ENCODE results near the gene C3orf20. TPM values are rescaled to one million over a fixed set of nuclear protein-coding genes. Genes with fewer than 3 reads are reported as not detected.
A peak's percentile ranks its signal among the peaks of the same experiment; 100 is the strongest.

C3orf20 gene
- total and polyA plus RNA-seq, 2 of the 13 experiments (the other 11 are each of a cell fraction or from before 2014, with no cell fraction given): 0.03 to 0.04 TPM

GRCh38 chr3:14725013-14725412 is 50.1 kb downstream of the C3orf20 start:
- POLR2A ChIA-PET: interaction anchor here (1.3 kb wide), 1 partner anchor 74 kb away, joined by 5 read pairs; the partner anchor contains the start of gene CCDC174
- no peaks in the 10 kb centered on the region for H3K79me2 ChIP-seq (ENCODE audit: insufficient read depth, low read length)
- 6% methylated on average over 3 of the region's 5 CpGs for WGBS (ENCODE audit: low lambda C conversion rate)
- DNase-seq (ENCODE audit: low spot score) (no peak), ATAC-seq (no peak), FAIRE-seq (no peak)
- H2AFZ ChIP-seq (ENCODE audit: low read length): no peak overlapping the region
- H3K27me3 ChIP-seq (ENCODE audit: control insufficient read depth in 1 of 2, insufficient read depth in 2 of 2, low read length in 2 of 2): no peaks in the 10 kb centered on the region; a peak in 1 of 5 replicates
- no peaks in the 10 kb centered on the region for H4K20me1 ChIP-seq (ENCODE audit: insufficient read depth, low read length)
- H3K4me3 ChIP-seq (replicated peaks in 1 of 3; ENCODE audit: insufficient read depth in 1 of 3, low read depth in 2 of 3, low read length in 3 of 3): no peak overlapping the region
- H3K4me2 ChIP-seq (ENCODE audit: low read depth, low read length): no peak overlapping the region
- in situ Hi-C loops (cut with HindIII; ENCODE audit: extremely low pct_ligation_motif_present, low pct_unique_long_range_greater_than_20kb): no loop called here
- H3K36me3 ChIP-seq (replicated peaks in 1 of 2; ENCODE audit: control insufficient read depth in 1 of 2, insufficient read depth in 2 of 2, low read length in 2 of 2): no peaks in the 10 kb centered on the region
- BruUV-seq (replicated peaks): no TSS peak
- peaks cover 16% of the 10 kb centered on the region for H3K4me1 ChIP-seq (ENCODE audit: insufficient read depth, low read length)
- CTCF ChIA-PET (ENCODE audit: low intra/inter-chr PET ratio, low total read pairs): no interaction called here
- H3K9me3 ChIP-seq (ENCODE audit: low read length): no peaks in the 10 kb centered on the region
- no peak overlapping the region for H3K9ac ChIP-seq (ENCODE audit: insufficient read depth, low read depth, low read length)
- intact Hi-C loops (cut with micrococcal nuclease; ENCODE audit: unreplicated experiment): no loop called here
- peak; percentile 65; the same call in 1 of the 2 replicates for TF ChIP-seq FOXA3 (CRISPR knock-in tag; IDR thresholded peaks at IDR 0.05)
- no peak for TF ChIP-seq ZNF816 (CRISPR knock-in tag; IDR thresholded peaks at IDR 0.05; ENCODE audit: borderline replicate concordance)
- no peak for TF ChIP-seq ATM (IDR thresholded peaks at IDR 0.05; ENCODE audit: borderline replicate concordance)
- no peak for TF ChIP-seq FOXA1 (IDR thresholded peaks at IDR 0.05)
- 0 out of 2 replicates have a peak, but pooled peaks have one; percentile 30 for TF ChIP-seq FOXA1 (CRISPR knock-in tag; IDR thresholded peaks at IDR 0.05)
- no peak for TF ChIP-seq FOXP1 (IDR thresholded peaks at IDR 0.05)
- 0 out of 2 replicates have a peak, but pooled peaks have one; percentile 17 for TF ChIP-seq FOXP1 (CRISPR knock-in tag; IDR thresholded peaks at IDR 0.05)
- TF ChIP-seq, protein P1, sequence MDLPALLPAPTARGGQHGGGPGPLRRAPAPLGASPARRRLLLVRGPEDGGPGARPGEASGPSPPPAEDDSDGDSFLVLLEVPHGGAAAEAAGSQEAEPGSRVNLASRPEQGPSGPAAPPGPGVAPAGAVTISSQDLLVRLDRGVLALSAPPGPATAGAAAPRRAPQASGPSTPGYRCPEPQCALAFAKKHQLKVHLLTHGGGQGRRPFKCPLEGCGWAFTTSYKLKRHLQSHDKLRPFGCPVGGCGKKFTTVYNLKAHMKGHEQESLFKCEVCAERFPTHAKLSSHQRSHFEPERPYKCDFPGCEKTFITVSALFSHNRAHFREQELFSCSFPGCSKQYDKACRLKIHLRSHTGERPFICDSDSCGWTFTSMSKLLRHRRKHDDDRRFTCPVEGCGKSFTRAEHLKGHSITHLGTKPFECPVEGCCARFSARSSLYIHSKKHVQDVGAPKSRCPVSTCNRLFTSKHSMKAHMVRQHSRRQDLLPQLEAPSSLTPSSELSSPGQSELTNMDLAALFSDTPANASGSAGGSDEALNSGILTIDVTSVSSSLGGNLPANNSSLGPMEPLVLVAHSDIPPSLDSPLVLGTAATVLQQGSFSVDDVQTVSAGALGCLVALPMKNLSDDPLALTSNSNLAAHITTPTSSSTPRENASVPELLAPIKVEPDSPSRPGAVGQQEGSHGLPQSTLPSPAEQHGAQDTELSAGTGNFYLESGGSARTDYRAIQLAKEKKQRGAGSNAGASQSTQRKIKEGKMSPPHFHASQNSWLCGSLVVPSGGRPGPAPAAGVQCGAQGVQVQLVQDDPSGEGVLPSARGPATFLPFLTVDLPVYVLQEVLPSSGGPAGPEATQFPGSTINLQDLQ (CRISPR knock-in tag; IDR thresholded peaks at IDR 0.05): no peak
- TF ChIP-seq RARA (CRISPR knock-in tag; IDR thresholded peaks at IDR 0.05): 0 out of 2 replicates have a peak, but pooled peaks have one; percentile 21
- H3K27ac ChIP-seq (ENCODE audit: extremely low read length, insufficient read depth, low read length): no peak overlapping the region

Data from HepG2 (cell line).